ENCODE measurements around the gene QSOX1.

Gene QSOX1

DNA sequence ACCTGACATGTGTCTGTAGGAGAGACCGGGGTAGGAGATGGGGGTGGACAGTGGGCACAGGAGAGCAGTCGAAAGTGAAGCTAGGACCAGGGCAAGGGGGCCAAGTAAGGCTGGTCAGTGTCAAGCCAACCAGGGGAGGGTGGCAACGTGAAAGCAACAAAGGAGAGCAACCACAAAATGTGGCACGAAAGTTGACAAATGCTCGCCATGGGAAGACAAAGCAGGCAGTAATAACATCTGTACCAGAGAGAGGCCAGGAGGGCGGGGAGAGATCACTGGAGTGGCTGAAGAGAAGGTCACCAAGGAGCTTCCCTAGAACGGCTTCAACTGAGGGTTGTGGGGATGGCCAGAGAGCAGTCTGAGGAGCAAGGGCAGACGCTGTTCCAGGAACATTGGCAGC, 17.0 kb downstream of the QSOX1 start:
- Histone ChIP-seq H3K9me3 (ENCODE audit: control insufficient read depth, insufficient read depth, low read depth, low read length) (no peaks in the 10 kb centered on the region), H3K9ac (ENCODE audit: low read length) (no peak overlapping the region), H3K4me3 (ENCODE audit: low read depth, low read length) (no peak overlapping the region), H3K27me3 (ENCODE audit: control insufficient read depth, insufficient read depth, low read length) (no peaks in the 10 kb centered on the region), H3K36me3 (ENCODE audit: control insufficient read depth, insufficient read depth, low read length) (no peaks in the 10 kb centered on the region; the same call in 1 of the 2 replicates), H3K27ac (ENCODE audit: low read depth, low read length) (no peak overlapping the region), H3K4me1 (ENCODE audit: control insufficient read depth, insufficient read depth, low read length) (peaks cover 21% of the 10 kb centered on the region)

DNA sequence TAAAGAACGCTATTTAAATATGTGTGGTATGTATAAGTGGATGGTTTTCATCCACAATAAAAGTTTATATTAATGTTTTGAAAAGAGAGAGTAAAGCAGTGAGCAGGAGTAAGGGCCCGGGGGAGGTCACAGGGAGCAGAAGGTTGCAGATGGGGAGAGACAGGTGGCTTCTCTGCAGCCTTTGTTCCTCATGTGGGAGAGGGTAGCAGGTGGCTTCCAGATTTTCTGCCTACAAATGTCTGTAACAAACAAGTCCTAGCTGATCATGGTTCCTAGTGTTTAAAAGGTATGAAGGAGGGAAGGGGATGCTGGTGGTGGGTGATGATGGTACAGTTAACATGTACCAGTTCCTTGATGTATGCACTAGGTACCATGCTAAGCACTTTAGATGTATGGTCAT, 18.8 kb downstream of the QSOX1 start:
- peaks cover 4% of the 10 kb centered on the region for H3K4me1 ChIP-seq (ENCODE audit: control insufficient read depth, insufficient read depth, low read length)
- H3K9me3 ChIP-seq (ENCODE audit: control insufficient read depth, insufficient read depth, low read depth, low read length): no peaks in the 10 kb centered on the region
- no peak overlapping the region for H3K27ac ChIP-seq (ENCODE audit: low read depth, low read length)
- no peaks in the 10 kb centered on the region; the same call in 1 of the 2 replicates for H3K36me3 ChIP-seq (ENCODE audit: control insufficient read depth, insufficient read depth, low read length)
- no peak overlapping the region for H3K9ac ChIP-seq (ENCODE audit: low read length)
- no peaks in the 10 kb centered on the region for H3K27me3 ChIP-seq (ENCODE audit: control insufficient read depth, insufficient read depth, low read length)
- no peak overlapping the region for H3K4me3 ChIP-seq (ENCODE audit: low read depth, low read length)

DNA sequence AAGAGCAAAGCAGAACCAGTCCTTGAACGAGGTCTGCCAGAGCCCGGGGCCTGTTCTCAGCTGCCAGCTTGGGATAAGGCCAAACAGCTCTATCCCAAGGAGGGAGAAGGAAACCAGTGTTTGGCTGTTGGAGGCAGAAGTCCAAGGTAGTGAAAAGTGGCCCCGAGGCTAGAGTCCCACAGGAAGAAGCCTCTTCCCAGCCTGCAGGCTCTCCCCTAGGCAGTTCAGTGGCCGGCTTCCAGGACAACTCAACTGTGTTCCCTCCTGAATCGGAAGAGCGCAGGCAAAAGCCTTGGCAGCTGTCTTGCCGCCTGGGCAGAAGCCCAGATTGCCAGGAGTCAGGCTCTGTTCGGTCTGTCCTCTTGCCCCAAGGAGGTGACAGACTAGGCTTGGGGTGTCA, 19.3 kb downstream of the QSOX1 start:
- Histone ChIP-seq H3K9ac (ENCODE audit: low read length) (no peak overlapping the region), H3K9me3 (ENCODE audit: control insufficient read depth, insufficient read depth, low read depth, low read length) (no peaks in the 10 kb centered on the region), H3K27me3 (ENCODE audit: control insufficient read depth, insufficient read depth, low read length) (no peaks in the 10 kb centered on the region), H3K27ac (ENCODE audit: low read depth, low read length) (no peak overlapping the region), H3K4me1 (ENCODE audit: control insufficient read depth, insufficient read depth, low read length) (peaks cover under 1% of the 10 kb centered on the region), H3K4me3 (ENCODE audit: low read depth, low read length) (no peak overlapping the region), H3K36me3 (ENCODE audit: control insufficient read depth, insufficient read depth, low read length) (peaks cover under 1% of the 10 kb centered on the region; the same call in 1 of the 2 replicates)

DNA sequence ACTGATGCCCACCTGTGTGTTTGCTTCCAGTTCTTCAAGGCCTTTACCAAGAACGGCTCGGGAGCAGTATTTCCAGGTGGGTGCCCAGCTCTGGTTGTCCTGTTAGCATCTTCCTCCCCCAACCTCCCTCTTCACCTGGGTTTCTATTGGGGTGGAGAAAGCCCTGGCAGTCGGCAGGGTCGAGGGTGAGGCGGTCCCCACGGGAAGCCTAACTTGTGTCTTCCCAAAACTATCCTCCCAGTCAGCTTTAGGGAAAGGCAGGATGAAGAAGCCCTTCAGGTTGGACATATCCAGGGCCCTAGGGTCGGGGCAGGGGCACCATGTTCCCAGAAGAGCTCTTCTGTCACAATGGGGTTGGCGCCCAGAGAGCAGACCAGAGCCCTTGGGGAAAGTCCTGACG, 20.6 kb downstream of the QSOX1 start:
- Histone ChIP-seq H3K27ac (ENCODE audit: low read depth, low read length) (no peak overlapping the region), H3K9ac (ENCODE audit: low read length) (no peak overlapping the region), H3K4me1 (ENCODE audit: control insufficient read depth, insufficient read depth, low read length) (no peaks in the 10 kb centered on the region), H3K27me3 (ENCODE audit: control insufficient read depth, insufficient read depth, low read length) (no peaks in the 10 kb centered on the region), H3K36me3 (ENCODE audit: control insufficient read depth, insufficient read depth, low read length) (peaks cover 5% of the 10 kb centered on the region), H3K4me3 (ENCODE audit: low read depth, low read length) (no peak overlapping the region), H3K9me3 (ENCODE audit: control insufficient read depth, insufficient read depth, low read depth, low read length) (no peaks in the 10 kb centered on the region)

DNA sequence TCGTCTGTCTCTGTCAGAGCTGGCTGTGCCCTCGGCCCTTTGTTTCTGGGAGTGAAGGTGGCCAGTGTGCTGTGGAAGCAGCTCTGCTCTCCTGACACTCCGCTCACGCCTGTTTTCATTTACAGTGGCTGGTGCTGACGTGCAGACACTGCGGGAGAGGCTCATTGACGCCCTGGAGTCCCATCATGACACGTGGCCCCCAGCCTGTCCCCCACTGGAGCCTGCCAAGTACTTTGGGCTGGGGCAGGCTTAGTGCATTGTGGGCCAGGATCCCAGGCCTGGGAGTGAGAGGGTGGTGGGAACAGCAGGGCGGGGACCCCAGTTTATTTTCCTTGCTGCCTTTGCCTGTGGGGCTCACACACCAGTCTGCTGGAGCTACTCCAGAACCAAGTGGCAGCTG, 21.1 kb downstream of the QSOX1 start:
- Histone ChIP-seq H3K4me3 (ENCODE audit: low read depth, low read length) (no peak overlapping the region), H3K9me3 (ENCODE audit: control insufficient read depth, insufficient read depth, low read depth, low read length) (no peaks in the 10 kb centered on the region), H3K27ac (ENCODE audit: low read depth, low read length) (no peak overlapping the region), H3K9ac (ENCODE audit: low read length) (no peak overlapping the region), H3K36me3 (ENCODE audit: control insufficient read depth, insufficient read depth, low read length) (peaks cover 5% of the 10 kb centered on the region), H3K27me3 (ENCODE audit: control insufficient read depth, insufficient read depth, low read length) (no peaks in the 10 kb centered on the region), H3K4me1 (ENCODE audit: control insufficient read depth, insufficient read depth, low read length) (no peaks in the 10 kb centered on the region)

DNA sequence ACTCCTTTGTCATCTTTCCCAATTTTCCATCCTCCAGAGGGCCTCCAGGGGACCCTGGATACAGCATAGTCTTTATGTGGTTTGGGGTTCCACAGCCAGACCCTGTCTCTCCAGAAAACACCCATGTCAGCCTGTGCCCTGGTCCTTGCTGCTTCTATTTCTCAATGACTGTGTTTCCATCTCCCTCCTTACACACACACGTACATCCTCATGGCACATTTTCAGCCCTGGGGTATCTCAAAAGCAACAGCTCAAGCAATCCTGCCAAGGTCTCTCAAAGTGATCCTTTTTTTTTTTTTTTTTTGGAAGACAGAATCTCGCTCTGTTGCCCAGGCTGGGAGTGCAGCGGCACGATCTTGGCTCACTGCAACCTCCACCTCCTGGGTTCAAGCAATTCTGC, 22.3 kb downstream of the QSOX1 start:
- Histone ChIP-seq H3K27me3 (ENCODE audit: control insufficient read depth, insufficient read depth, low read length) (no peaks in the 10 kb centered on the region), H3K4me3 (ENCODE audit: low read depth, low read length) (no peak overlapping the region), H3K9ac (ENCODE audit: low read length) (no peak overlapping the region), H3K4me1 (ENCODE audit: control insufficient read depth, insufficient read depth, low read length) (no peaks in the 10 kb centered on the region), H3K9me3 (ENCODE audit: control insufficient read depth, insufficient read depth, low read depth, low read length) (no peaks in the 10 kb centered on the region), H3K27ac (ENCODE audit: low read depth, low read length) (no peak overlapping the region), H3K36me3 (ENCODE audit: control insufficient read depth, insufficient read depth, low read length) (peaks cover 7% of the 10 kb centered on the region)

DNA sequence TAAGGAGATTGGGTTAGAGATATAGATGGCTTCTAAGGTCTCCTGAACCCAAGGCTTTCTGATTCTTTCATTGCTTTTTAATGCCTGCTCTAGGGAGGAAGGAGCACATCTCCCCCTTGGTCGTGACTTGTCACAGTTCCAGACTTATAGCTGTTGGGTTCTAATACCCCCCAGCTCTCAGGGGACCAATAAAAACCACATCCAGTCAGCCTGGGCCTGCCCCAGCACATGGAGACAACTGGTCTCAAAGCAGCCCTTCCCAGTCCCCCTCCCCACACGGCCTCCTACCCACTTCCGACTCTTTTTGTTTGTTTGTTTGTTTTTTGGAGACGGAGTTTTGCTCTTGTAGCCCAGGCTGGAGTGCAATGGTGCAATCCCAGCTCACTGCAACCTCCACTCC, 23.3 kb downstream of the QSOX1 start:
- Histone ChIP-seq H3K27ac (ENCODE audit: low read depth, low read length) (no peak overlapping the region), H3K9me3 (ENCODE audit: control insufficient read depth, insufficient read depth, low read depth, low read length) (no peaks in the 10 kb centered on the region), H3K36me3 (ENCODE audit: control insufficient read depth, insufficient read depth, low read length) (peaks cover 11% of the 10 kb centered on the region), H3K27me3 (ENCODE audit: control insufficient read depth, insufficient read depth, low read length) (no peaks in the 10 kb centered on the region), H3K4me3 (ENCODE audit: low read depth, low read length) (no peak overlapping the region), H3K4me1 (ENCODE audit: control insufficient read depth, insufficient read depth, low read length) (no peaks in the 10 kb centered on the region), H3K9ac (ENCODE audit: low read length) (no peak overlapping the region)

DNA sequence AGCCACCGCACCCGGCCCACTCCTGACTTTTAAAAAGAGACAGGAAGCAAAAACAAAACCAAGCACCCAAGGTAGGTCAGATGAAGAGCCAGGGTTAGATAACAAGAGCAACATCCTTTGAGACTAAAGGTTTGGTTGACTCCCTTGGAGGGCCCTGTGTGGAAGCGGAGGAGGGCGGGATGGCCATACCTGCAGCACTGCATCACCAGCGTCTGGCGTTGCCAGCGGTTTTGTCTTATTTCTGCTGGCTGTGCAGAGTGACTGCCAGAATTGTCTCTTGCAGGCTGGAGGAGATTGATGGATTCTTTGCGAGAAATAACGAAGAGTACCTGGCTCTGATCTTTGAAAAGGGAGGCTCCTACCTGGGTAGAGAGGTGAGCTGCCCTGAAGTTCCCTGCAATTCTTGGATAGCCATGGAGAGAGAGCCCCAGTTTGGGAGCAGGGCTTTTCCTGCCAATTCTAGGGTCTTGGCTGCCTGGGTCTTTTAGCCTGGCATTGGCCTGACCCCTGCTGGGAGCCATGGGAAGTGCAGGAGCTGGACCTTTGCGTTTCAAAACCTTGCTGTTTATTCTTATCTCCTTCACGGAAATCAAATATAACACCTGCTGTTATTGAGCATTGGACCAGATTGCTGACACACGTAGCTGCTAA, 24.0 kb downstream of the QSOX1 start:
- Histone ChIP-seq H3K4me3 (ENCODE audit: low read depth, low read length) (no peak overlapping the region), H3K9me3 (ENCODE audit: control insufficient read depth, insufficient read depth, low read depth, low read length) (no peaks in the 10 kb centered on the region), H3K27ac (ENCODE audit: low read depth, low read length) (no peak overlapping the region), H3K36me3 (ENCODE audit: control insufficient read depth, insufficient read depth, low read length) (peaks cover 15% of the 10 kb centered on the region), H3K4me1 (ENCODE audit: control insufficient read depth, insufficient read depth, low read length) (no peaks in the 10 kb centered on the region), H3K27me3 (ENCODE audit: control insufficient read depth, insufficient read depth, low read length) (no peaks in the 10 kb centered on the region), H3K9ac (ENCODE audit: low read length) (no peak overlapping the region)

DNA sequence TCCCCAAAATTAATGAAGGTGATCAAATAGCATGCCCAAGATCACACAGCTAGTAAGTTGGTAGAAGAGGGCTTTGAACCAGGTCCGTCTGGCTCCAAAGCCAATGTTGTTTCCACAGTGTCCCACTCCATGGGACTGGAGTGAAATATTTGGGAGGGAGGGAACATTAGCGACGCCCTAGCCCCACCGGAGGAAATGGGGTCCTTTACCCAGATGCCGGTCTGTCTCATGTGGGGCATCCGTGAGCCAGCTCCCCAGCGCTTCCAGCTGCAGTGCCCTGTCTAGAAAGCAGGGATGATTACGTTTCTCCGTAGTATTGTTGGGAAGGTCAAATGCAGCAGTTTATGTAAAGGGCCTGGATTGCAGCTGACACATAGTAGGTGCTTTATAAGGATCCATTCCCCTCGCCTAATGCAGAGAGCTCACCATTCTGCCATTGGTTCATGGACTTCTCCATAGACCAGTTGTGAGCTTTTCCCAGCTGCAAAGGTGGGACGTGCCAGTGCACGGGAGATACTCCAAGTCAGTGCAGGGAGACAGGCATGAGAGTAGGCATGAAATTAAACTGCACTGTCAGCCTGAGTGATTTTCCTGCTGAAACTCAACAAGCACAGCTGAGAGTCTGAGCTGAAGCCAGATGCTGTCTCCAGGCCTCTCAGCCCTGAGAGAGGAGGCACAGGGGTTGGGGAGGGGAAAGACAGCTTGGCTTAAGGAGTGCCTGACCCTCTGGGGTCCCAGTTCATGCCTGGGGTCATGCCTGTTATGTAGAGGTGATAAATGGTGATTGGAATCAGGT, 24.7 kb downstream of the QSOX1 start:
- H3K36me3 ChIP-seq (ENCODE audit: control insufficient read depth, insufficient read depth, low read length): peaks cover 22% of the 10 kb centered on the region
- H3K9me3 ChIP-seq (ENCODE audit: control insufficient read depth, insufficient read depth, low read depth, low read length): no peaks in the 10 kb centered on the region
- H3K27me3 ChIP-seq (ENCODE audit: control insufficient read depth, insufficient read depth, low read length): no peaks in the 10 kb centered on the region
- no peak overlapping the region for H3K27ac ChIP-seq (ENCODE audit: low read depth, low read length)
- H3K4me1 ChIP-seq (ENCODE audit: control insufficient read depth, insufficient read depth, low read length): no peaks in the 10 kb centered on the region
- no peak overlapping the region for H3K9ac ChIP-seq (ENCODE audit: low read length)
- no peak overlapping the region for H3K4me3 ChIP-seq (ENCODE audit: low read depth, low read length)

DNA sequence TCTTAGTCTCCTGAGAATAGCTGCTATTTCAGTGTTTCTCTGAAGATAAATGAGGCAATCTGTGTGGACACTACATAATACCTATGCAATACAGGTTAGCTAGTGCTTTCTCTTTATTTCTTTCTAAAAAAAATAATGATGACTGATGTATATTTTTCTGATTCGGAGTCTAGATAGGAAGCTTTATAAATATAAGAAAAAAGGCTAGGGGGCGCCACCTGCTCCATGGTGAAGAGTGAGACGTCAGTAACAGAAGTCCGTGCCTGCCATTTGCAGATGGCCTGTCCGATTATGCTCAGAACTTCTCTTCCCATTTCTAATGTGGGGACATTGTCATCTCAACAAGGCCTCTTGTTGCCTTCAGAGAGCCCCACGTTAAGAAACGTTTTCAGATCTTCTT, 26.4 kb downstream of the QSOX1 start:
- H3K4me1 ChIP-seq (ENCODE audit: control insufficient read depth, insufficient read depth, low read length): no peaks in the 10 kb centered on the region
- H3K27me3 ChIP-seq (ENCODE audit: control insufficient read depth, insufficient read depth, low read length): no peaks in the 10 kb centered on the region
- no peak overlapping the region for H3K4me3 ChIP-seq (ENCODE audit: low read depth, low read length)
- peaks cover 34% of the 10 kb centered on the region for H3K36me3 ChIP-seq (ENCODE audit: control insufficient read depth, insufficient read depth, low read length)
- no peaks in the 10 kb centered on the region for H3K9me3 ChIP-seq (ENCODE audit: control insufficient read depth, insufficient read depth, low read depth, low read length)
- no peak overlapping the region for H3K27ac ChIP-seq (ENCODE audit: low read depth, low read length)
- no peak overlapping the region for H3K9ac ChIP-seq (ENCODE audit: low read length)

DNA sequence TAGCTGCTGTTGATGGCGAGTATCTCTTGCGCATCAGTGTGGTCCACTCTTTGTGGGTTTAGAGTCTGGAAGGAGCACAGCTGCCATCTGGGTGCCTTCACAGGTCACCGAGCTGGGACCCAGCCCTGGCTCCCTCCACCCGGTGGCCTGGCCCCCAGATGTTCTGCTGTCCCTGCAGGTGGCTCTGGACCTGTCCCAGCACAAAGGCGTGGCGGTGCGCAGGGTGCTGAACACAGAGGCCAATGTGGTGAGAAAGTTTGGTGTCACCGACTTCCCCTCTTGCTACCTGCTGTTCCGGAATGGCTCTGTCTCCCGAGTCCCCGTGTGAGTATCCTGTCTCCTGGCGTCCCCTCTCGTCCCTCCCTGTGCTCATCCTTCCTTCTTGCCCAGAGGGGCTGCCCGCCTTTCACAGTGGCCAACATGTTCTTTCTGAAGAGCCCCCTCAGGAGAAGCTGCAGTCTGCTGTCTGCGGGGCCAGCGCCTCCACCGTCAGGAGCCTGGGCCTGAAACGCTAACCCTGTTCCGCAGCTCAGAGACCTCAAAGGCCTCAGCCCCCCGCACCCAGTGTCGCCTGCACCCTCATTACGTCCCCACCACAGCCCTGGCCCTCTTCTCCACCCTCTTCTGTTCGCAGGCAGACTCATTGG, 27.4 kb downstream of the QSOX1 start:
- Histone ChIP-seq H3K9ac (ENCODE audit: low read length) (no peak overlapping the region), H3K27me3 (ENCODE audit: control insufficient read depth, insufficient read depth, low read length) (no peaks in the 10 kb centered on the region), H3K9me3 (ENCODE audit: control insufficient read depth, insufficient read depth, low read depth, low read length) (no peaks in the 10 kb centered on the region), H3K4me3 (ENCODE audit: low read depth, low read length) (no peak overlapping the region), H3K36me3 (ENCODE audit: control insufficient read depth, insufficient read depth, low read length) (peaks cover 45% of the 10 kb centered on the region), H3K4me1 (ENCODE audit: control insufficient read depth, insufficient read depth, low read length) (no peaks in the 10 kb centered on the region), H3K27ac (ENCODE audit: low read depth, low read length) (no peak overlapping the region)

All from HUES6 (cell line).